Measurements from ENCODE around the gene VPS13C.

The VPS13C gene

GRCh38 chr15:62079594-62079993 is 19.3 kb upstream of the VPS13C start:
- Histone ChIP-seq H3K4me1 (ENCODE audit: insufficient read depth, low read length, severe bottlenecking) (no peaks in the 10 kb centered on the region), H3F3A (ENCODE audit: insufficient read depth, low read length) (no peaks in the 10 kb centered on the region), H3K79me2 (ENCODE audit: insufficient read depth, low read length) (no peaks in the 10 kb centered on the region), H3K36me3 (ENCODE audit: insufficient read depth, low read length) (no peaks in the 10 kb centered on the region), H3K4me2 (ENCODE audit: low read length) (no peak overlapping the region), H3K4me3 (ENCODE audit: low read depth, low read length, poor library complexity, severe bottlenecking) (no peak overlapping the region), H3K27ac (ENCODE audit: low read depth, low read length, poor library complexity, severe bottlenecking) (no peak overlapping the region), H4K20me1 (ENCODE audit: insufficient read depth, low read length) (no peaks in the 10 kb centered on the region), H3K9me2 (ENCODE audit: low read depth, low read length) (no peaks in the 10 kb centered on the region), H3K9me3 (ENCODE audit: low read length) (no peaks in the 10 kb centered on the region), H2AFZ (ENCODE audit: low read length) (no peak overlapping the region), H3K9ac (ENCODE audit: low read length) (no peak overlapping the region), H3K27me3 (ENCODE audit: insufficient read depth, low read length) (no peaks in the 10 kb centered on the region)
- TF ChIP-seq EZH2 (IDR thresholded peaks at IDR 0.05; ENCODE audit: borderline replicate concordance, low read length) (no peak), CTCF (IDR thresholded peaks at IDR 0.05; ENCODE audit: low read length) (no peak)

- no peak overlapping the region for H3K27ac ChIP-seq (ENCODE audit: low read depth, low read length, poor library complexity, severe bottlenecking)
These were observed 15.5 kb upstream of the VPS13C start for GRCh38 chr15:62075595-62076277.

GRCh38 chr15:62071711-62072308 is 11.6 kb upstream of the VPS13C start:
- Histone ChIP-seq H3K27ac (ENCODE audit: low read depth, low read length, poor library complexity, severe bottlenecking) (no peak overlapping the region), H3K27me3 (ENCODE audit: insufficient read depth, low read length) (no peaks in the 10 kb centered on the region), H3K9me2 (ENCODE audit: low read depth, low read length) (no peaks in the 10 kb centered on the region), H3F3A (ENCODE audit: insufficient read depth, low read length) (no peaks in the 10 kb centered on the region), H3K4me2 (ENCODE audit: low read length) (no peak overlapping the region), H3K4me1 (ENCODE audit: insufficient read depth, low read length, severe bottlenecking) (peaks cover 17% of the 10 kb centered on the region), H3K36me3 (ENCODE audit: insufficient read depth, low read length) (no peaks in the 10 kb centered on the region), H3K79me2 (ENCODE audit: insufficient read depth, low read length) (no peaks in the 10 kb centered on the region), H2AFZ (ENCODE audit: low read length) (no peak overlapping the region), H4K20me1 (ENCODE audit: insufficient read depth, low read length) (no peaks in the 10 kb centered on the region), H3K9ac (ENCODE audit: low read length) (no peak overlapping the region), H3K4me3 (ENCODE audit: low read depth, low read length, poor library complexity, severe bottlenecking) (no peak overlapping the region), H3K9me3 (ENCODE audit: low read length) (no peaks in the 10 kb centered on the region)
- TF ChIP-seq CTCF (IDR thresholded peaks at IDR 0.05; ENCODE audit: low read length): peak; percentile 70
- no peak for TF ChIP-seq EZH2 (IDR thresholded peaks at IDR 0.05; ENCODE audit: borderline replicate concordance, low read length)

More at GRCh38 chr15:62075595-62076277, 15.5 kb upstream of the VPS13C start:
- Histone ChIP-seq H2AFZ (ENCODE audit: low read length) (no peak overlapping the region), H3K4me3 (ENCODE audit: low read depth, low read length, poor library complexity, severe bottlenecking) (no peak overlapping the region), H3K27me3 (ENCODE audit: insufficient read depth, low read length) (no peaks in the 10 kb centered on the region), H4K20me1 (ENCODE audit: insufficient read depth, low read length) (no peaks in the 10 kb centered on the region), H3K9me2 (ENCODE audit: low read depth, low read length) (no peaks in the 10 kb centered on the region), H3K79me2 (ENCODE audit: insufficient read depth, low read length) (no peaks in the 10 kb centered on the region), H3F3A (ENCODE audit: insufficient read depth, low read length) (no peaks in the 10 kb centered on the region), H3K36me3 (ENCODE audit: insufficient read depth, low read length) (no peaks in the 10 kb centered on the region), H3K4me2 (ENCODE audit: low read length) (no peak overlapping the region), H3K9ac (ENCODE audit: low read length) (no peak overlapping the region), H3K4me1 (ENCODE audit: insufficient read depth, low read length, severe bottlenecking) (no peaks in the 10 kb centered on the region), H3K9me3 (ENCODE audit: low read length) (no peaks in the 10 kb centered on the region)
- TF ChIP-seq CTCF (IDR thresholded peaks at IDR 0.05; ENCODE audit: low read length): no peak
- TF ChIP-seq EZH2 (IDR thresholded peaks at IDR 0.05; ENCODE audit: borderline replicate concordance, low read length): no peak

All from OCI-LY1 (cell line).